ENCODE measurements around the gene STAB1.

GRCh38 chr3:52472239-52473000, 22.7 kb upstream of the STAB1 start:
- TF ChIP-seq PRDM15 (CRISPR knock-in tag; IDR thresholded peaks at IDR 0.05) (no peak), HCFC1 (IDR thresholded peaks at IDR 0.05; ENCODE audit: low read depth, low read length) (no peak), CTCF (CRISPR knock-in tag; IDR thresholded peaks at IDR 0.05) (no peak), ARHGAP35 (CRISPR knock-in tag; IDR thresholded peaks at IDR 0.05; ENCODE audit: borderline replicate concordance) (no peak), MIXL1 (CRISPR knock-in tag; IDR thresholded peaks at IDR 0.05) (no peak), ZNF616 (CRISPR knock-in tag; IDR thresholded peaks at IDR 0.05; ENCODE audit: low read depth) (no peak), CEBPB (IDR thresholded peaks at IDR 0.05; ENCODE audit: borderline replicate concordance, low read depth, low read length) (no peak), ZNF614 (CRISPR knock-in tag; IDR thresholded peaks at IDR 0.05; ENCODE audit: borderline replicate concordance) (no peak), SSRP1 (CRISPR knock-in tag; IDR thresholded peaks at IDR 0.05) (no peak), ATF1 (CRISPR knock-in tag; IDR thresholded peaks at IDR 0.05) (no peak), MYC (CRISPR knock-in tag; IDR thresholded peaks at IDR 0.05; ENCODE audit: borderline replicate concordance) (no peak), NR2F2 (IDR thresholded peaks at IDR 0.05; ENCODE audit: borderline replicate concordance, low read depth) (no peak), SPEN (CRISPR knock-in tag; IDR thresholded peaks at IDR 0.05; ENCODE audit: low read depth) (no peak)
- TF ChIP-seq, protein P1, sequence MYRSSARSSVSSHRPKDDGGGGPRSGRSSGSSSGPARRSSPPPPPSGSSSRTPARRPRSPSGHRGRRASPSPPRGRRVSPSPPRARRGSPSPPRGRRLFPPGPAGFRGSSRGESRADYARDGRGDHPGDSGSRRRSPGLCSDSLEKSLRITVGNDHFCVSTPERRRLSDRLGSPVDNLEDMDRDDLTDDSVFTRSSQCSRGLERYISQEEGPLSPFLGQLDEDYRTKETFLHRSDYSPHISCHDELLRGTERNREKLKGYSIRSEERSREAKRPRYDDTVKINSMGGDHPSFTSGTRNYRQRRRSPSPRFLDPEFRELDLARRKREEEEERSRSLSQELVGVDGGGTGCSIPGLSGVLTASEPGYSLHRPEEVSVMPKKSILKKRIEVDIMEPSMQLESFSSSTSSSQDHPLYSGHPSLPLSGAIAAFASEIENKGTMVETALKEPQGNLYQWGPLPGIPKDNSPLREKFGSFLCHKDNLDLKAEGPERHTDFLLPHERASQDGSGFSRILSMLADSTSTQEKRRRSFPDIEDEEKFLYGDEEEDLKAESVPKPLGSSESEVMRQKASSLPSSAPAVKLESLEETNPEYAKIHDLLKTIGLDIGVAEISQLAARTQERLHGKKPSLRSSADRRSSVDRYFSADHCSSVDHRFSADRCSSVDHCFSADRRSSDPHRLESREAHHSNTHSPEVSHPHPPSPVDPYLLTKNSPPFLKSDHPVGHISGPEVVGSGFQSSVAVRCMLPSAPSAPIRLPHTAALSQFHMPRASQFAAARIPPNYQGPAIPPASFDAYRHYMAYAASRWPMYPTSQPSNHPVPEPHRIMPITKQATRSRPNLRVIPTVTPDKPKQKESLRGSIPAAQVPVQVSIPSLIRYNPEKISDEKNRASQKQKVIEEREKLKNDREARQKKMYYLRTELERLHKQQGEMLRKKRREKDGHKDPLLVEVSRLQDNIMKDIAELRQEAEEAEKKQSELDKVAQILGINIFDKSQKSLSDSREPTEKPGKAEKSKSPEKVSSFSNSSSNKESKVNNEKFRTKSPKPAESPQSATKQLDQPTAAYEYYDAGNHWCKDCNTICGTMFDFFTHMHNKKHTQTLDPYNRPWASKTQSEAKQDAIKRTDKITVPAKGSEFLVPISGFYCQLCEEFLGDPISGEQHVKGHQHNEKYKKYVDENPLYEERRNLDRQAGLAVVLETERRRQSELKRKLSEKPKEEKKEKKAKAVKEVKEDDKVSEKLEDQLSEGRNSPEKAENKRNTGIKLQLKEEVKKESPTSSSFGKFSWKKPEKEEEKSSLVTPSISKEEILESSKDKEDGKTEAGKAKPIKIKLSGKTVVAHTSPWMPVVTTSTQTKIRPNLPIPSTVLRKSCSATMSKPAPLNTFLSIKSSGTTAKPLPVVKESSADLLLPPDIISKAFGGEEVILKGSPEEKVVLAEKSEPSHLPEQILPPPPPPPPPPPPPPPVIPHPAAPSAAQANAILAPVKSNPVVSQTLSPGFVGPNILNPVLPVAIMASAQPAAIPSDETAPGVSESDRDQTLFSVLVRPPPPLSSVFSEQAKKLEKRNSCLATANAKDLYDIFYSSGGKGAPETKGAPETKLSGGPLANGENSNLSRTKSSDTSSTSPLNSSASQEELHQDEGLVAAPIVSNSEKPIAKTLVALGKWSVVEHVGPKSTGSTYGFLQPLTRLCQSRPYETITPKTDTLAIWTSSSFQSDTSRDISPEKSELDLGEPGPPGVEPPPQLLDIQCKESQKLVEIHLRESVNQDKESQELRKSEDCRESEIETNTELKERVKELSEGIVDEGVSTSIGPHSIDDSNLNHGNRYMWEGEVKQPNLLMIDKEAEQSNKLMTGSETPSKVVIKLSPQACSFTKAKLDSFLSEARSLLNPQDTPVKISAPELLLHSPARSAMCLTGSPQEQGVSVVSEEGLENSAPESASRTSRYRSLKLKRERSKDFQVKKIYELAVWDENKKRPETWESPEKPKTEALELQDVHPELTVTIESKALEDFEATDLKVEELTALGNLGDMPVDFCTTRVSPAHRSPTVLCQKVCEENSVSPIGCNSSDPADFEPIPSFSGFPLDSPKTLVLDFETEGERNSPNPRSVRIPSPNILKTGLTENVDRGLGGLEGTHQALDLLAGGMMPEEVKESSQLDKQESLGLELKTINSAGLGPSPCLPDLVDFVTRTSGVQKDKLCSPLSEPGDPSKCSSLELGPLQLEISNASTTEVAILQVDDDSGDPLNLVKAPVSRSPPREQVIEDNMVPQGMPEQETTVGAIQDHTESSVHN (CRISPR knock-in tag; IDR thresholded peaks at IDR 0.05) = no peak

Measured in HepG2 (cell line).